ENCODE results near the gene G6PC1. TPM values are rescaled to one million over a fixed set of nuclear protein-coding genes. Genes with fewer than 3 reads are reported as not detected.

Gene G6PC1
- total and polyA plus RNA-seq, 2 of the 13 experiments (the other 11 are each of a cell fraction or from before 2014, with no cell fraction given), result 1.7 to 37.9 TPM

- TF ChIP-seq ZNF687 (CRISPR knock-in tag; IDR thresholded peaks at IDR 0.05) (peak; percentile 98), HNRNPH1 (optimal IDR thresholded peaks at IDR 0.05; ENCODE audit: low read depth, low read length) (no peak), ZNF710 (CRISPR knock-in tag; IDR thresholded peaks at IDR 0.05; ENCODE audit: borderline replicate concordance) (peak; percentile 86), ZBTB21 (CRISPR knock-in tag; IDR thresholded peaks at IDR 0.05) (no peak), PHB2 (IDR thresholded peaks at IDR 0.05; ENCODE audit: partially characterized antibody) (no peak), PHF20 (CRISPR knock-in tag; IDR thresholded peaks at IDR 0.05) (peak; percentile 65; the same call in 1 of the 2 replicates), KAT8 (CRISPR knock-in tag; IDR thresholded peaks at IDR 0.05) (no peak; the same call in none of the 2 replicates), TCF7L2 (IDR thresholded peaks at IDR 0.05; ENCODE audit: low read depth, low read length) (no peak), SAP130 (CRISPR knock-in tag; IDR thresholded peaks at IDR 0.05; ENCODE audit: low read depth) (peak; percentile 64), ZNF446 (CRISPR knock-in tag; IDR thresholded peaks at IDR 0.05) (0 out of 2 replicates have a peak, but pooled peaks have one; percentile 34), ZFP91 (CRISPR knock-in tag; IDR thresholded peaks at IDR 0.05; ENCODE audit: borderline replicate concordance) (peak; percentile 23; the same call in 1 of the 2 replicates), FUBP1 (CRISPR knock-in tag; IDR thresholded peaks at IDR 0.05; ENCODE audit: borderline replicate concordance) (no peak), ZNF256 (CRISPR knock-in tag; conservative IDR thresholded peaks at IDR 0.05) (no peak), ZNF20 (CRISPR knock-in tag; IDR thresholded peaks at IDR 0.05) (no peak), ZNF362 (CRISPR knock-in tag; IDR thresholded peaks at IDR 0.05; ENCODE audit: borderline replicate concordance) (no peak), TSC22D2 (CRISPR knock-in tag; IDR thresholded peaks at IDR 0.05; ENCODE audit: borderline replicate concordance) (0 out of 2 replicates have a peak, but pooled peaks have one; percentile 42), EEA1 (CRISPR knock-in tag; IDR thresholded peaks at IDR 0.05; ENCODE audit: borderline replicate concordance) (no peak)
Measured at GRCh38 chr17:42853968-42854790, 46.4 kb upstream of the G6PC1 start (continued).

Data from HepG2 (cell line).